GM12801 (cell line): ENCODE data around the gene MROH9.

ENCODE experiments used
- TF ChIP-seq, protein P1 (sequence below): IDR thresholded peaks from one replicate; pipeline ENCODE4 v1.5.1; 2011; ENCODE audit warnings: control low read depth; ENCODE audit not compliant: insufficient read length; ENCODE audit errors: extremely low read depth

The MROH9 gene

DNA sequence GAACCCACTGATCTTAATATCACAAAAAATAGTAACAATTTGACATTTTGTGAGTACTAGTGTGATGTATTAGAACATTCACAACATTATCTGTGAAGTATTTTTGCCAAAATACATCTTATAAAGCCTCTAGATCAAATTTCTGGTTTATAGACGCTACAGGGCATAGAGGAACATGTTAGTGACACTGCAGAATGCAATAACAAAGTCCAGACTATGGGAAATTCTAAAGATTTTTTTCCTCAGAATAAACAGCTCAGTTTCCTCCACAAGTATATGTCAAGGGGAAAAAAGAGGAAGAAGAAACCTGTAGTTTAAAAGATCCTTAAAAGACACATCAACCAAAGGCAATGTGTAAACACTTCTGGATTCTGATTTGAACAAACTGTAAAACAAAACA, 26.4 kb upstream of the MROH9 start:
- TF ChIP-seq, protein P1, sequence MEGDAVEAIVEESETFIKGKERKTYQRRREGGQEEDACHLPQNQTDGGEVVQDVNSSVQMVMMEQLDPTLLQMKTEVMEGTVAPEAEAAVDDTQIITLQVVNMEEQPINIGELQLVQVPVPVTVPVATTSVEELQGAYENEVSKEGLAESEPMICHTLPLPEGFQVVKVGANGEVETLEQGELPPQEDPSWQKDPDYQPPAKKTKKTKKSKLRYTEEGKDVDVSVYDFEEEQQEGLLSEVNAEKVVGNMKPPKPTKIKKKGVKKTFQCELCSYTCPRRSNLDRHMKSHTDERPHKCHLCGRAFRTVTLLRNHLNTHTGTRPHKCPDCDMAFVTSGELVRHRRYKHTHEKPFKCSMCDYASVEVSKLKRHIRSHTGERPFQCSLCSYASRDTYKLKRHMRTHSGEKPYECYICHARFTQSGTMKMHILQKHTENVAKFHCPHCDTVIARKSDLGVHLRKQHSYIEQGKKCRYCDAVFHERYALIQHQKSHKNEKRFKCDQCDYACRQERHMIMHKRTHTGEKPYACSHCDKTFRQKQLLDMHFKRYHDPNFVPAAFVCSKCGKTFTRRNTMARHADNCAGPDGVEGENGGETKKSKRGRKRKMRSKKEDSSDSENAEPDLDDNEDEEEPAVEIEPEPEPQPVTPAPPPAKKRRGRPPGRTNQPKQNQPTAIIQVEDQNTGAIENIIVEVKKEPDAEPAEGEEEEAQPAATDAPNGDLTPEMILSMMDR: no peak

DNA sequence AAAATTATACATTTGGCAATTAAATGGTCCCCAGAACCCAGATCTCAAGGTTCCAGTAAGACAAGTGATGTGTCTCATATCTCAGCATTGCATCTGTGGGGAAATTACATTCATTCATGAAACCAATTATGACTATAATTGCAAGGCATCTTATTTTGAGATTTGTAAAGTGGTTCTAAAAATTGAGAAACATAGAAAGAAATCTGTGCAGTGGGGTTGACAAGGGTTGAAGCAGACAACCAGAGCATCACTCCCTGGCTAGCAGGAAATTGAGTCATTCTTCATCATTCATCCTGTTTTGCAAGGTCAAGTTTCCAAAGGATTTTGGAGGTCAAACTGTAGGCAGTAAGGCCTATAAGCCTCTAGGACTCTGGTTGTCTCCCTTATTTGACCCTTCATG, 25.1 kb upstream of the MROH9 start:
- TF ChIP-seq, protein P1: no peak

DNA sequence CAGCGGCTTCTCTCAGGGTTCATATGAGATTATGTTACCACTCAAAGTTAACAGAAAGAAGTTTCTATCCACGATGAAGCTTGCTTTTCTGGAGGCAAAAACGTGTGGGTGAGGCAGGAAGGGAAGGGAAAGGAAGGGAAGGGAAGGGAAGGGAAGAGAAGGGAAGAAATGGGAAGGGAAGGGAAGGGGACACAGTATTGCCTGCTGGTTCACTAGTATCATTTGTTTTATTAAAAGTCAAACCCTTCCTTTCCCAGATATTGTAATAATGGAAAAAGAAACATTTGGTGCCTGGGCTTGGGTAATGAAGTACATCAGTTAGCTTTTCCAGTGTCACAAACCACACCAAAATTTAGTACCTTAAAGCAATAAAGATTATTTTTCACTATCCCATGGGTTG, 18.0 kb upstream of the MROH9 start:
- TF ChIP-seq, protein P1: no peak

DNA sequence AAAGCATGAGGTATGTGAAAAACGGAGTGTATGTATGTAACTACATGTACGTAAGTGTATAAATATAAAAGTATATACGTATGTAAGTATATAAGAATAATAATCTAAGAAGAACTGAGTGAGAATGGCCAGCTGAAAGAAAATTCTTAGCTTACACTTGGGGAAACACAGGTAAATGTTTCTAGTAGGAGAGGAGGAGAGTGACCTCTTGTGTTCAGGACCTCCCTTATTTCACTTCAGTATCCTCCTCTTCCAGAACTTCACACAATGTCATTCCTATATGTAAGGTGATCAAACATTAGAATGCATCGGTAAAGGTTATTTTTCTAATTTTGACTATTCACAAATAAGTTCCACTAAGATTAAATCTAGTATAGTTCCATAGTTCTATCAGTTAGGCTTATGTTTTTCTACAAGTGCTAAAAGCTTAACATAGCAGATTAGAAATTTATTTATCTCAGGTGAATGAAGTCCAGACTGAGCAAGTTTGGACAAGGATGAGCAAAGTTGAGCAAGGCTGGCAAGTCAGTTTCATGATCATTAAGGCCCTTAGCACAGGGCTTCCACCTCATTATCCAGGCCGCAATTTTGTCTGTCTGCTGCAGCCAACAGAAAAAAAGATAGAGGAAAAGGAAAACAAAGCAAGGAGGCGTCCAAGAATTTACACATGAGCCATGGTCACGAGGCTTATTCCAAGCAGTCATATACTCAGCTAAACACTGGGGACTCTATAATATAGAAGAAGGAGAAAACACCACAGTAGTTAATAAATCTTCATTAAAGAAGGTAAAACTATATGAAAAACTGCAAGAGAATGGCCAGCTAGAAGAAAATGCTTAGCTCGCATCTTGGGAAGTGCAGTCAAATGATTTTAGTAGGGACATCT, 7.1 kb upstream of the MROH9 start:
- TF ChIP-seq, protein P1: no peak

DNA sequence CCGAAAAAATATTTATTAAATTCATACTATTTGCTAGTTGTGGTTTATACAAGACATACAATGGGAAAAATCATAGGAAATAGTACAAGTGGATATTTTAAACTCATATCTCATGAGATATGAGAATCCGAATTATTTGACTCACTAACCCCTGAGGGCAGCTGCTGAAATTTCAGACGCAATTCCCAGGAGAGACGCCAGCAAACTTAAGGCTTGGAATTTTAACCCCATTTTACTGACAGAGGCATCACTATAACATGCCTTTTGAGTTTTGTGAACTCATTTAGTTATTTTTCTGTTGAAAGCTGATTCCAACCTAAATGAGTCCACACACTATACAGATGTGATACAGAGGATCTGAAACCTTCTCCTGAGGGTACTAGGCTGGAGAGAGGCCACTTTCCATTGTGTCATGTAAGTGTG, 5.9 kb upstream of the MROH9 start:
- TF ChIP-seq, protein P1: no peak

DNA sequence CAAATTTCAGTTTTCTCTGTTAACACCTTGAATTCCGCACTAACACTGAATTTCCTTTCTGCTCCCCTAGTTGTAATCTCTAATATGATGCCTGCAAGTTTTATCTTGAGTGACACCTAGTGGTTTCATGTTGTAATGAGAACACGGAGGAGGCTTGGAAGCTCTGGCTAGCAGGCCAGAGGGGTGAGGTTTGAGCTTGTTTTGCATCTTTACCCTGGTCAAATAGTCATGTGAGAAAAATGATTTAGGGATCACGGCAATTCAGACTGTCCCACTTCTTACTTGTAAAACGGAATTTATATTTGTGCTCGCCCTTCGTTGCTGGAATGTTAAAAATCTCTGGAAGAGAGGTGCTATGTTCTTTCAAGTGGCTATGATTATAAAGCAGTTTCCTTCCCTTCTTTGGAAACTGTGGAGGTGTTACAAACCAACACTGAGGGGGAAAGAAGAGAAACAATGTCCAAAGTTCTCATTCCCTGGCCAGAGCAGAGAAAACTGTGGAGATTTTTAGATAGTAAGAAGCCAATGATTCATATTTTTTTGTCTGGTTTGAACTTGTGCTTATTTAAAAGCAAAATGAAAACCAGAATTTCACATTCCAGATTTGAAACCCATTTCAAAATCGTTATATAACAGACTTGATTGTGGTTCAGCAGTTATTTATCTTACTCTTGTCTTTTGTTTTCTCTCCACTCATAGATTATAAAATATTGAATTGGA, 5.3 kb upstream of the MROH9 start:
- TF ChIP-seq, protein P1: no peak

DNA sequence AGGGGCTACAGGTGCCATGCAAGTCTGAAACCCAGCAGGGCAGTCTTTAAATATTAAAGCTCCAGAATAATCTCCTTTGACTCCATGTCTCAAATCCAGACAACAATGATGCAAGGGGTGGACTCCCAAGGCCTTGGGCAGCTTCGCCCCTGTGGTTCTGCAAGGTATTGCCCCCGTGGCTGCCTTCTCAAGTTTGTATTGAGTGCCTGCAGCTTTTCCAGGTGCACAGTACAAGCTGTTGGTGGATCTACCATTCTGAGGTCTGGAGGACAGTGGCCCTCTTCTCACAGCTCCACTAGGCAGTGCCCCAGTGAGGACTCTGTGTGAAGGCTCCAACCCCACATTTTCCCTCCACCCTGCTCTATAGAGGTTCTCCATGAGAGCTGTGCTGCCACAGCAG, 3.7 kb upstream of the MROH9 start:
- TF ChIP-seq, protein P1: no peak
